Muscle layer of duodenum (tissue), 2 donors: ENCODE data around the gene ACAP2.

Experiments used
- H3K27ac ChIP-seq: one replicate; pipeline ENCODE4 v1.7.0; 2013; ENCODE audit warnings: mild to moderate bottlenecking, low read length
- H3K27me3 ChIP-seq: one replicate; pipeline ENCODE4 v1.7.0; 2013; ENCODE audit warnings: low read depth, mild to moderate bottlenecking, control low read depth, low read length
- H3K36me3 ChIP-seq, 2 donors: one replicate each; pipeline ENCODE4 v1.7.0; 2013; ENCODE audit warnings: low read length in 2 of 2, control low read depth in 1 of 2, mild to moderate bottlenecking in 1 of 2; ENCODE audit not compliant: insufficient read depth in 2 of 2, control insufficient read depth in 1 of 2
- H3K4me1 ChIP-seq, 2 donors: one replicate each; pipeline ENCODE4 v1.7.0; 2013; ENCODE audit warnings: low read length in 2 of 2, mild to moderate bottlenecking in 2 of 2, control low read depth in 1 of 2, moderate library complexity in 1 of 2; ENCODE audit not compliant: insufficient read depth in 2 of 2, control insufficient read depth in 1 of 2
- H3K4me3 ChIP-seq, 2 donors: one replicate each; pipeline ENCODE4 v1.7.0; 2013; ENCODE audit warnings: low read length in 2 of 2, low read depth in 1 of 2, mild to moderate bottlenecking in 1 of 2
- H3K9me3 ChIP-seq, 2 donors: one replicate each; pipeline ENCODE4 v1.7.0; 2013; ENCODE audit warnings: low read length in 2 of 2, control low read depth in 1 of 2, mild to moderate bottlenecking in 1 of 2; ENCODE audit not compliant: control insufficient read depth in 1 of 2
- donor health status: healthy.

The ACAP2 gene

DNA sequence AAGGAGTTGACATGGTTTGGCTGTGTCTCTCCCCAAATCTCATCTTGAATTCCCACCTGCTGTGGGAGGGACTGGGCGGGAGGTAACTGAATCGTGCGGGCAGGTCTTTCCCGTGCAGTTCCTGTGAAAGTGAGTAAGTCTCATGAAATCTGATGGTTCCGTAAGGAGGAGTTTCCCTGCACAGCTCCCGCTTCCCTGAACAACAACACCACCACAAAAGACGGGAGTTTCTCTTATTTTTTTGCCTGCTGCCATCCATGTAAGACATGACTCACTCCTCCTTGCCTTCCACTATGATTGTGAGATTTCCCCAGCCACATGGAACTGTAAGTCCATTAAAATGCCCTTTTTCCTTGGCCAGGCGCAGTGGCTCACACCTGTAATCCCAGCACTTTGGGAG, 194.5 kb downstream of the ACAP2 start:
- Histone ChIP-seq H3K4me3 (no peak overlapping the region), H3K36me3 (peaks cover 0 to 5% of the 10 kb centered on the region in 2 donors), H3K4me1 (peaks cover 0 to 5% of the 10 kb centered on the region in 2 donors), H3K9me3 (no peaks in the 10 kb centered on the region), H3K27ac (no peak overlapping the region), H3K27me3 (no peaks in the 10 kb centered on the region)

DNA sequence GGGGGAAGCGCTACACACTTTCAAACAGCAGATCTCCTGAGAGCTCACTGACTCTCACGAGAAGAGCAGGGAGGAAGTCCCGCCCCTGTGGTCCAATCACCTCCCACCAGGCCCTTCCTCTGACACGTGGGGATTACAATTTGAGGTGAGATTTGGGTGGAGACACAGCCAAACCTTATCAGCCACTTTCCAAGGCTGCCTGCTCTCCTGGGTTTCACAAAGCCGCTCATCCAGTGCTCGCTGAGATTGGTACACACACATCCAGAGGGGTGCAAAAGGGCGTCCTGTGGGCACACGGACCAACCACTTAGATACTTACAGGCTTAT, 195.0 kb downstream of the ACAP2 start:
- H3K9me3 ChIP-seq: no peaks in the 10 kb centered on the region
- no peak overlapping the region for H3K4me3 ChIP-seq
- H3K27ac ChIP-seq: no peak overlapping the region
- peaks cover 0 to under 1% of the 10 kb centered on the region in 2 donors for H3K4me1 ChIP-seq
- H3K36me3 ChIP-seq: peaks cover 0 to 5% of the 10 kb centered on the region in 2 donors
- no peaks in the 10 kb centered on the region for H3K27me3 ChIP-seq

DNA sequence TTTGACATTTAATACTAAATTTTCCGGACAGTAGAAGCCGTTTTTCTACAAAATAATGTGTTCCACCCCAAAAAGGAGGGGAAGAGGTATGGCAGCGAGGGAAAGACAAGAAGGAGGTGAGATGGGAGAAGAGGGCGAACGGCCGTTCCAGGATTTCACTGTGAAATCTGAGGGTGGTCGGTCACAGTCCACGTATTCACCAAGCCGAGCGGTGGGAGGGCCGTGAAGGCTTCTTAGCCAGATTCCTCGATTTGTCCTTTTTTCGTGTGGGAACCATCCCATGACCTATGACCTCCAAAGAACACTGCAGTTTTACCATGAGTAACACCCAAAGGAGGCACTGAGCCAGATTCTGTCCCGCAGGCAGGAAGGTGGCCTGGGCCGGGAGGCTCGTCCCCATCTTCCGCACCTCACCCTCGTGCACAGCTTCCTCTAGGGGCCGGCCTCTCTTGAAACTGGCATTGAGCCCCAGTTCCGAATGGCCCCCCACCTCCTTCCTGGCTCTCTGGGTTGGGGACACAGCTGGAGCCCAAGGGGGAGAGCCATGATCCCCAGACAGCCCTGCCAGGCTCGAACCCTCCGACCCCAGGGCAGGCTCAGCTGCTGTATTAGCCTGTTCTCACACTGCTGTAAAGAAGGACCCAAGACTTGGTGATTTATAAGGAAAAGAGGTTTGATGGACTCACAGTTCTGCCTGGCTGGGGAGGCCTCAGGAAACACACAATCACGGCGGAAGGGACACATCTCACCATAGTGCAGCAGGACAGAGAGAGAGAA, 195.5 kb downstream of the ACAP2 start:
- H3K27ac ChIP-seq: no peak overlapping the region
- H3K36me3 ChIP-seq: peaks cover 0 to 5% of the 10 kb centered on the region in 2 donors
- H3K27me3 ChIP-seq: no peaks in the 10 kb centered on the region
- H3K4me3 ChIP-seq: no peak overlapping the region
- H3K4me1 ChIP-seq: no peaks in the 10 kb centered on the region
- H3K9me3 ChIP-seq: no peaks in the 10 kb centered on the region

DNA sequence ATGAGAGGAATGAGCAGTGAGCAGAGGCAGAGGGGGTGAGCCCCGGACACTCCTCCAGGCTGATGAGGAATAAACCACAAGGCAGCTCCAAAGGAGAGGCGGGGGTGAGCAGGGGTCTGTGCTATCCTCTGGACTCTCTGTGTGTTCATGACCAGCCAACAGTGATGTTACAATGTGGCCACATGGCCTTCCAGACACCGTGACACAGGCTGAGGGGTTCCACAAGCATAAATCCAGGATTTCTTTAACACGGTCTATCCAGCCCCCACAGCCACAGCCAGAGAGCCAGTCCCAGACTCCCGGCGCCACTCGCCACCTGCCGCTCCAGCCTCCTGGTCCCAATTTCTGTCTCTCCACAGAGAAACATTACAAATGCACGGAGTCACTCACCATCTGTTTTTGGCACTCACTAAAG, 196.2 kb downstream of the ACAP2 start:
- Histone ChIP-seq H3K27ac (no peak overlapping the region), H3K36me3 (peaks cover 0 to 5% of the 10 kb centered on the region in 2 donors), H3K4me1 (no peaks in the 10 kb centered on the region), H3K27me3 (no peaks in the 10 kb centered on the region), H3K9me3 (no peaks in the 10 kb centered on the region), H3K4me3 (no peak overlapping the region)

DNA sequence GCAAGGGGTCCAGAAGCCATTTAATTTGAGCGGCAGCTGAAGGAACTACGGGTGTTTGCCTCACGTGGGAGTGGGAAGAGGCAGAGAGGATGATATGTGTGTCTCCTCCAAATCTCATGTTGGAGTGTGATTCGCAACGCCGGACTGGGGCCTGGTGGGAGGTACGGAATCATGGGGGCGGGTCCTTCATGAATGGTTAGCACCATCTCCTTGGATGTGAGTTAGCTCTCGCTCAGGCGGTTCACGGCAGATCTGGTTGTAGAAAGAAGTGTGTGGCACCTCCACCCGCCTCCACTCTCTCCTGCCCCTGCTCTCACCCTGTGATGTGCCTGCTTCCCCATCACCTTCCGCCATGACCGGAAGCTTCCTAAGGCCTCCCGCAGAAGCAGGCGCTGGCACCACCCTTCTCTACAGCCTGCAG, 197.3 kb downstream of the ACAP2 start:
- Histone ChIP-seq H3K4me3 (no peak overlapping the region), H3K9me3 (no peaks in the 10 kb centered on the region), H3K36me3 (peaks cover 0 to 5% of the 10 kb centered on the region in 2 donors), H3K27me3 (no peaks in the 10 kb centered on the region), H3K27ac (no peak overlapping the region), H3K4me1 (no peaks in the 10 kb centered on the region)

DNA sequence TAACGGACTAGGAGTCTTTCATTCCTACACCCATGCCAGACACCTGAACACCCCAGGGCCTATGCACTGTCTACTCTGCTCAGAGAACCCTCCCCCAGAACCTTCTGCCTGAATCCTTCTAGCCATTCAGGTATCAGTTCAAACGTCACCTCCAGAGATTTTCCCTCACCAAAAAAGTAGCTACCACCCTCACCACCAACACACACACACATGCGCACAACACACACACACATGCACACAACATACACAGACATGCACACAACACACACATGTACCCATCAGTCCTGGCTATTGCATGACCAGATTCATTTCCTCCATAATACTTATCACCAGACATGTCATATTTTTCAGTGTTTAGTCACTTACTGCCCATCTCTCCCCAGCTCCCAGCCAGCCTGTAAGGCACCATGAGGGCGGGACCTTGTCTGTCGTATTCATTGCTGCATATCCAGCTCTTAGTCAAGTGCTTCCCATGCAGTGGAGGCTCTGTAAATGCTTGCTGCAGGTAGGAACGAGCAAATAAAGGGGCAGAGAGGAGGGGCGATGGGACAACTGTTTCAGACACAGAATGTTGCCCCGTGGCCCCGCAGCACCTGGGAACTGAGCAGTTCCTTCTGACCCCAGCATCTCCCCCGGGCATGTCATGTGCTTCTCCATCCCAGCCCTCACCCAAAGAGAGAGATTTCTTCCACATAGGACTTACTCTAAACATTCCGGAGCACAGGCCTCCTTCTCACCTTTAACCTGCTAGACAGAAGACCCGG, 201.0 kb downstream of the ACAP2 start:
- Histone ChIP-seq H3K9me3 (no peaks in the 10 kb centered on the region), H3K36me3 (peaks cover 0 to 5% of the 10 kb centered on the region in 2 donors), H3K4me1 (peaks cover 0 to 23% of the 10 kb centered on the region in 2 donors), H3K27me3 (no peaks in the 10 kb centered on the region), H3K27ac (no peak overlapping the region), H3K4me3 (no peak overlapping the region)

DNA sequence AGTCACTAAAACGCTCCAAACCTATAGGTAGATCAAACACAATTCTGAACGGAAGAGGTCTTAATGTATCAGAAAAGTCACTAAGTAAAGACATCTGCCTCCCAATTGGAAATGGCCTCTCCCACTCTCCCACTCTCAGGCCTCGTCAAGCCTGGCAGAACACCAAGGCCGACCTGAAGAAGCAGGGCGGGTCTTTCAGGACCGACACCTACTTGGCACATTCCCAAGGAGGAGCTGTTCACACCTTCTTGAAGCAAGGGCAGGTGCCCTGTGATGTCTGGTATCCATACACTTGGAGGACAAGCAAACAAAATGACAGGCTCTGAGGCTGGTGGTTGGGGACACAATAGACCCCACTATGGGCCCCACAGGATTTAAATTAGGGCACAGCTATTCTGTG, 201.9 kb downstream of the ACAP2 start:
- Histone ChIP-seq H3K4me1 (peaks cover 0 to 23% of the 10 kb centered on the region in 2 donors), H3K27ac (no peak overlapping the region), H3K27me3 (no peaks in the 10 kb centered on the region), H3K4me3 (no peak overlapping the region), H3K36me3 (peaks cover 0 to 5% of the 10 kb centered on the region in 2 donors), H3K9me3 (no peaks in the 10 kb centered on the region)

DNA sequence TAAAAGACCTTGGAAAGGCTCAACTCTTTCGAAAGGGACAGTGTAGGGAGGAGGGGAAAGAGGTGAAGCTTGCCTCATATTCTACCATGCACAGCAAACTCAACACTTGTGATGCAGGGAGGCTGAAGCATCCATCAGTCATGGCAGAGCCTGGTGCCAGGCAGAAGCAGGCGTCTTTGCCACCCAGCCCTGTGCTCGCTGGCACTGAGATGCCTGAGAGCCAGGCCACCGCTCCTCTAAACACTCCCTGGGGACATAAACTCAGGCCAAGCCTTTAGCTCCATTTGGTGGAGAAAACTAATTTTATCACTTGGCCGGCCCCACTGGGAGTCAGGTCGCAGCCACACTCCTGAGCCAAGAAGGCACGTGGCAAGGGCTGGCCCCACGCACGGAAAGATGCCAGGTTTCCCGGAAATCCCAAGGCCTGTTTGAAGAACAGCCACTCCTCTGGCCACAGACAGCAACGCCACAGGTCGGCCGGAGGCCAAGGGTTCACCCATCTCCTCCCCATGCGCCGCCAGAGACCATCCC, 202.6 kb downstream of the ACAP2 start:
- Histone ChIP-seq H3K27me3 (no peaks in the 10 kb centered on the region), H3K4me1 (peaks cover 0 to 23% of the 10 kb centered on the region in 2 donors), H3K9me3 (no peaks in the 10 kb centered on the region), H3K27ac (no peak overlapping the region), H3K36me3 (no peaks in the 10 kb centered on the region), H3K4me3 (no peak overlapping the region)

DNA sequence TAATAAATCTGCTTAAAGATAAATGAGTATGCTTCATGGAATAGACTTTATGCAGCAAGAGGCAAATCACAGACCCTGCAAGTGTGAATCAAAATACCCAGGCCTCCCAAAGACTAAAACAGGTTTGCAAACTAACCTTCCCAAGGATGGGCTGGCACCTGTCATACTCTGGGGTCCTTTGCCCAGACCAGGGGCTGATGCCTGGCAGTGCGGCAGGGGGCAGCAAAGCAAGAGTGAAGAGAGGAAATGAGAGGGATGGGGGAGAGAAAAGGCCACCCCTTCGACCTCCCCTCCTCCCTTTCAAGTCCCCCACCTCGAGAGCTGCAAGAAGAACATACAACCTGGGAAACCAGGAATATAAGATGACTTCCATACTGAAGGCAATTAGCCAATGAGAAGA, 203.7 kb downstream of the ACAP2 start:
- Histone ChIP-seq H3K4me1 (peaks cover 0 to 23% of the 10 kb centered on the region in 2 donors), H3K9me3 (no peaks in the 10 kb centered on the region), H3K27ac (peak overlapping the region; percentile 21), H3K4me3 (no peak overlapping the region), H3K27me3 (no peaks in the 10 kb centered on the region), H3K36me3 (no peaks in the 10 kb centered on the region)

DNA sequence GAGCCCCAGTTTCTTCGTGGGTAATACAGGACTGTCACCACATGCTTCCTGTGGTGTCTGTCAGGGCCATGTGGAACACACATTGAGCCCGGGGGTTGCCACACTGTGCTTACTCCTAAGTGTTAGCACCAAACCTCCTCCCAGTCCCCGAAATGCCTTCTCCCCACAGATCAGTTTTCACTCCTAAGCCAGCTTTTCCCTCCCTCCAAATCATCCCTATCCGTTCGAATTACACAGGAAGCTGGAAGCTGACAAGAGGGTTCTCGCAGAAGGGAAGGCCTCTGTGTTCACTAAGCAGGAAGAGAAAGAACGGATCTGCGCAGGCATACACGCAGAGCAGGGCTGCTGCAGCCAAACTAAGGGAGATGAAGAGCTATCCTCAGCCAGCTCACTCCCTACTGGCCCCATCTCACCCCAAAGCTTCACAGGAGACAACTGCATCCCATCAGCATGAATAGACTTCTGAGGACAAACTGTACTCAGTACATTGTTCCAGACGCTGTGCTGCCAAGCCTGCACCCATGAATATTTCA, 204.2 kb downstream of the ACAP2 start:
- Histone ChIP-seq H3K27me3 (no peaks in the 10 kb centered on the region), H3K4me1 (peaks cover 0 to 23% of the 10 kb centered on the region in 2 donors), H3K36me3 (no peaks in the 10 kb centered on the region), H3K4me3 (peak overlapping the region in 1 of 2 donors; percentile 36), H3K9me3 (no peaks in the 10 kb centered on the region), H3K27ac (peak overlapping the region; percentile 21)

DNA sequence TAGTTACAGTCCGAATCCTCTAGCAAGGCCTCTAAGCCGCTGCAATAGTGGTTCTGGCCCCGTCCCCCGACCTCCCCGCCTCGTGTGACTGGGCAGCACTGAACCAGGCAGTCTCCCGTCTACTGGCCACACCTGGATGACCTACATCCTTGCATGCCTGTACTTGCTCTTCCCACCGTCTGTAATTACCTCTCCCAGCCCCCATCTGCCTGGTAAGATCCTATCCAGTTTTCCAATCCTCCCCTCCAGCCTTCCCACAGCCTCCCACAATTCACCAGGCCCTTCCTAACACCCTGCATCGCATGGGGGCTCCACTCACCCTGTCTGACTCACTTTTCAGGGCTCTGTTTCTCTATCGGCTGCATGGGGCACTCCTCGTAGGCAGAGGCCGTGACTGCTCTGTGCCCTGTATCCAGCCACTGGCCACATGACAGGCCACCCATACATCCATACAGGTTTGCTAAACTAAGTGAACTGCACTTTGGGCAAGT, 204.7 kb downstream of the ACAP2 start:
- H3K27me3 ChIP-seq: no peaks in the 10 kb centered on the region
- H3K4me3 ChIP-seq: peak overlapping the region in 1 of 2 donors; percentile 36
- peak overlapping the region; percentile 21 for H3K27ac ChIP-seq
- H3K36me3 ChIP-seq: no peaks in the 10 kb centered on the region
- H3K4me1 ChIP-seq: peaks cover 0 to 23% of the 10 kb centered on the region in 2 donors
- H3K9me3 ChIP-seq: no peaks in the 10 kb centered on the region
